HCT116 (cell line): ENCODE results near the gene MAP2K5. TPM values are rescaled to one million over a fixed set of nuclear protein-coding genes. Genes with fewer than 3 reads are reported as not detected.
"Not testable (repeated sequence)": the region's sequence is repeated elsewhere in the genome, so short reads cannot be mapped to it uniquely, and the experiment has no call there.

Experiments used
- ATAC-seq: fragments of 200-7000 bp; cut with Tn5 transposase; 2 replicates; pipeline ENCODE4 v1.9.1; 2020; ENCODE audit warnings: mild to moderate bottlenecking, moderate library complexity
- BruUV-seq: library from RNA; stranded (reverse); fragments of 400-500 nt; replicated peaks from 2 replicates; lab custom pipeline; 2021; lab: Mats Ljungman, UMichigan
- CTCF ChIA-PET: fragments of 300-600 bp; sonication (Branson Sonifier 250); formaldehyde crosslinking; loops from one replicate; lab custom pipeline; 2021; ENCODE audit warnings: antibody characterized with exemption; lab: Charles Lee
- POLR2A ChIA-PET: fragments of 300-600, 350-600 bp; sonication (Branson Sonifier 250); formaldehyde crosslinking; loops from one replicate; lab custom pipeline; 2021; ENCODE audit warnings: antibody characterized with exemption; lab: Charles Lee
- RAD21 ChIA-PET, 2 experiments: fragments of 300-600 bp; sonication (Branson Sonifier 250); formaldehyde crosslinking; loops; one replicate each; lab custom pipeline; 2023; ENCODE audit warnings: low total read pairs in 2 of 2; ENCODE audit not compliant: uncharacterized antibody in 2 of 2, unreplicated experiment in 2 of 2, low non-redundant PET in 1 of 2; lab: Charles Lee
- DNase-seq: peaks from one replicate; pipeline ENCODE4 v3.0.0-alpha.2; 2010; ENCODE audit warnings: low read depth, low spot score
- H2AFZ ChIP-seq: fragments of 200-600 bp; shearing (Covaris generic), sonication (generic); 2 replicates; pipeline ENCODE4 v1.6.1; 2017; ENCODE audit warnings: low read depth, mixed run types, mixed read lengths, antibody characterized with exemption, low read length; ENCODE audit not compliant: poor library complexity, severe bottlenecking
- H3K27ac ChIP-seq: 2 replicates; pipeline ENCODE4 v1.5.1; 2012; ENCODE audit warnings: low read depth, low read length
- H3K27me3 ChIP-seq: fragments of 200-600 bp; sonication (generic); 2 replicates; pipeline ENCODE4 v1.6.1; 2016; ENCODE audit warnings: mixed run types, low read length, mixed read lengths; ENCODE audit not compliant: insufficient read depth
- H3K36me3 ChIP-seq, 2 experiments: fragments of 200-500 bp in 1 of 2; fragments of 200-600 bp in 1 of 2; sonication (Bioruptor generic) in 1 of 2; sonication (generic) in 1 of 2; 2 replicates each; pipeline versions ENCODE4 v1.5.1 to v1.6.1; 2014 to 2016; ENCODE audit warnings: low read length in 2 of 2, inconsistent platforms in 1 of 2, mixed read lengths in 1 of 2, mixed run types in 1 of 2; ENCODE audit not compliant: insufficient read depth in 2 of 2, control insufficient read depth in 1 of 2
- H3K4me1 ChIP-seq, 2 experiments: fragments of 200-600 bp in 1 of 2; sonication (generic) in 1 of 2; 2 replicates each; pipeline versions ENCODE4 v1.5.1 to v1.6.1; 2012 to 2017; ENCODE audit warnings: low read length in 2 of 2, inconsistent platforms in 1 of 2, mild to moderate bottlenecking in 1 of 2, mixed read lengths in 1 of 2, mixed run types in 1 of 2, moderate library complexity in 1 of 2; ENCODE audit not compliant: insufficient read depth in 2 of 2, control insufficient read depth in 1 of 2
- H3K4me2 ChIP-seq: fragments of 200-600 bp; sonication (generic); 2 replicates; pipeline ENCODE4 v1.6.1; 2017; ENCODE audit warnings: mixed run types, low read length, mixed read lengths
- H3K4me3 ChIP-seq, 2 experiments: fragments of 200-600 bp in 1 of 2; sonication (generic) in 1 of 2; replicated peaks in 1 of 2; 2 replicates each; pipeline ENCODE4 v1.5.1; 2011 to 2016; ENCODE audit warnings: low read length in 2 of 2, control low read depth in 1 of 2, low read depth in 1 of 2, mild to moderate bottlenecking in 1 of 2, mixed read lengths in 1 of 2, mixed run types in 1 of 2
- H3K79me2 ChIP-seq: fragments of 200-600 bp; sonication (generic); 2 replicates; pipeline ENCODE4 v1.6.1; 2017; ENCODE audit warnings: mild to moderate bottlenecking, mixed run types, low read length, moderate library complexity, mixed read lengths; ENCODE audit not compliant: insufficient read depth
- H3K9ac ChIP-seq: fragments of 200-600 bp; sonication (generic); 2 replicates; pipeline ENCODE4 v1.6.1; 2016; ENCODE audit warnings: low read length, mixed read lengths
- H3K9me2 ChIP-seq: fragments of 200-600 bp; sonication (generic), shearing (Covaris generic); 2 replicates; pipeline ENCODE4 v1.6.1; 2017; ENCODE audit warnings: mixed run types, mild to moderate bottlenecking, moderate library complexity; ENCODE audit not compliant: insufficient read depth
- H3K9me3 ChIP-seq, 2 experiments: fragments of 200-500 bp in 1 of 2; fragments of 200-600 bp in 1 of 2; sonication (Bioruptor generic) in 1 of 2; sonication (generic) in 1 of 2; 2 replicates each; pipeline ENCODE4 v1.6.1; 2014 to 2017; ENCODE audit warnings: low read length in 2 of 2, mixed read lengths in 2 of 2, inconsistent platforms in 1 of 2, low read depth in 1 of 2, mild to moderate bottlenecking in 1 of 2, mixed run types in 1 of 2, moderate library complexity in 1 of 2; ENCODE audit not compliant: control insufficient read depth in 1 of 2, insufficient read depth in 1 of 2
- H4K20me1 ChIP-seq: fragments of 200-600 bp; sonication (generic), shearing (Covaris generic); 2 replicates; pipeline ENCODE4 v1.6.1; 2017; ENCODE audit warnings: mixed run types, mild to moderate bottlenecking, moderate library complexity; ENCODE audit not compliant: insufficient read depth
- CBX3 ChIP-seq: IDR thresholded peaks from 2 replicates; pipeline ENCODE4 v1.6.1; 2012; ENCODE audit warnings: low read depth
- SIN3A ChIP-seq: IDR thresholded peaks from 2 replicates; pipeline ENCODE4 v1.6.1; 2012; ENCODE audit warnings: low read depth
- SRF ChIP-seq: IDR thresholded peaks from 2 replicates; pipeline ENCODE4 v1.6.1; 2012; ENCODE audit warnings: low read depth
- TCF7L2 ChIP-seq: IDR thresholded peaks from 2 replicates; pipeline ENCODE4 v1.7.0; 2011; ENCODE audit warnings: borderline replicate concordance, inconsistent platforms; ENCODE audit not compliant: insufficient read depth, insufficient read length; ENCODE audit errors: extremely low read depth
- intact Hi-C: fragments of 100-400 bp; cut with micrococcal nuclease; formaldehyde crosslinking; loops from 2 replicates; pipeline ENCODE4 v1.10.0; 2022
- total RNA-seq: library from RNA; stranded (reverse); gene quantifications from one replicate; pipeline ENCODE4 v1.2.1, GENCODE V29; 2021; ENCODE audit not compliant: unreplicated experiment
- TF ChIP-seq, protein P1 (sequence below): IDR thresholded peaks from 2 replicates; pipeline ENCODE4 v1.6.1; 2011; ENCODE audit warnings: mild to moderate bottlenecking, low read length, moderate library complexity; ENCODE audit not compliant: insufficient replicate concordance; ENCODE audit errors: extremely low read depth

The MAP2K5 gene
- total RNA-seq, 1 experiment from 2014 or later, result 15.6 TPM

DNA sequence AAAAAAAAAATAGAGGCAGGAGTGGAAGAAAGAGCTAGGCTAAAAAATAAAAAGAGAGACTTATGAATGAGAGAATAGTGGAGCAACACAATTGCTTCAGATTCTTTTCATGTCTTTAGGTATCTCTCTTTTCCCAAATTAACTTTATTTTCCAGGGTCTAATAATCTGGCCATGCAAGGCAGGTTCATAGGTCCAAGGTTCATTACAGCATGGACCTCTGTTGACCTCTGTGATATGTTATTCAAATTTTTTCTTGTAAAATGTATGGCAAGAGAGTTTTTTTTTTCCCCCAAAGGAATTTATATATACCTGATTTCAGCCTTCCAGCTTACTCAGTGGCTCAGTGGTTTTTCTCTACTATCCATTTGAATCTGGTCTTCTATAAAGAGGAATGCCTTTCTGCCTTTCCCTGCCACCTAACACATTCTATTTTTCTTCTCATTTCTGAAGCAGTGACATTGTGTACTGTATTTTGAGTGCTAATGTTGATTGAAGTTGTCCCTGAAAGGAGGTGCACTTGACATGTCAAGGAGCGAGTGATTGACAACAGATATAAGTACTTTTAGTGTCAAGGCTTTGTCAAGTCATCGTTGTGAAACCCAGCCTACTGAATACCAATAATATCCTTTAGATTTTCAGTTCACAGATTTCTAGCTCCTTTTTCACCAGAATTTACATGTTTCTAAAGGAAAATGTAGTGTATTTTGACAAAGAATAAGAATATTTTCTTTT, 118.5 kb downstream of the MAP2K5 start (continued):
- TF ChIP-seq, protein P1, sequence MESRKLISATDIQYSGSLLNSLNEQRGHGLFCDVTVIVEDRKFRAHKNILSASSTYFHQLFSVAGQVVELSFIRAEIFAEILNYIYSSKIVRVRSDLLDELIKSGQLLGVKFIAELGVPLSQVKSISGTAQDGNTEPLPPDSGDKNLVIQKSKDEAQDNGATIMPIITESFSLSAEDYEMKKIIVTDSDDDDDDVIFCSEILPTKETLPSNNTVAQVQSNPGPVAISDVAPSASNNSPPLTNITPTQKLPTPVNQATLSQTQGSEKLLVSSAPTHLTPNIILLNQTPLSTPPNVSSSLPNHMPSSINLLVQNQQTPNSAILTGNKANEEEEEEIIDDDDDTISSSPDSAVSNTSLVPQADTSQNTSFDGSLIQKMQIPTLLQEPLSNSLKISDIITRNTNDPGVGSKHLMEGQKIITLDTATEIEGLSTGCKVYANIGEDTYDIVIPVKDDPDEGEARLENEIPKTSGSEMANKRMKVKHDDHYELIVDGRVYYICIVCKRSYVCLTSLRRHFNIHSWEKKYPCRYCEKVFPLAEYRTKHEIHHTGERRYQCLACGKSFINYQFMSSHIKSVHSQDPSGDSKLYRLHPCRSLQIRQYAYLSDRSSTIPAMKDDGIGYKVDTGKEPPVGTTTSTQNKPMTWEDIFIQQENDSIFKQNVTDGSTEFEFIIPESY, result no peak
- TF ChIP-seq TCF7L2 (no peak), SRF (no peak)
- TF ChIP-seq, all 23 proteins: peak for 0

DNA sequence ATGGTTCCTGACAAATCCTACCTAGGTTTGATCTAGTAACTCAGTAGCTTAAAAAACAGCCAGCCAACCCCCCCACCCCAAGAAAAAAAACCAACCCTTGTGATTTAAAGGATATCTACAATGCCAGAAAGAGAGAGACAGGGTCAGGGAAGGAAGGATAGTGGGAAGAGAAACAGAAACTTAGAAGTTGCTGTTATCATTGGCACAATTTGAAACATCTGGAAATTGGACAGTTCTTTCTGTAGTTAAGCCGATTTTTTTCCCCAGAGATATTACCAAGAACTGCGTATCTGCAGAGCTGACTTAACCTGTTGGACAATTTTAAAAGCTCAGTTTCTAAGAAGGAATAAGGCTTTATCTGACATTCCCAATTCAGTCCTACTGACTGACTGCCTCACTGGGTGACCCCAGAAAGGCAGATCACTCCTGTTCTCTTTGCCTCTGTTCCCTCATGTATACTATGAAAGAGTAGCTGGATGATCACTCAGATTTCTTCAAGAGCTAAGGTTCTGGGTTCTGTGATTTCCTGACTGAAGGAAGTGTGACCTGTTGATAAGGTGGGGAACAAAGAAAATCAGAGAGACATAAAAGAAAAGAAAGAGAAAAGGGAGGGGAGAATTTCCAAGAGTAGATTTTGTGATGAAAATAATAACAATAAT, 128.3 kb downstream of the MAP2K5 start:
- no TSS peak for BruUV-seq
- RAD21 ChIA-PET, result no interaction called here
- TF ChIP-seq TCF7L2 (no peak), SRF (no peak), SIN3A (no peak), CBX3 (no peak)

DNA sequence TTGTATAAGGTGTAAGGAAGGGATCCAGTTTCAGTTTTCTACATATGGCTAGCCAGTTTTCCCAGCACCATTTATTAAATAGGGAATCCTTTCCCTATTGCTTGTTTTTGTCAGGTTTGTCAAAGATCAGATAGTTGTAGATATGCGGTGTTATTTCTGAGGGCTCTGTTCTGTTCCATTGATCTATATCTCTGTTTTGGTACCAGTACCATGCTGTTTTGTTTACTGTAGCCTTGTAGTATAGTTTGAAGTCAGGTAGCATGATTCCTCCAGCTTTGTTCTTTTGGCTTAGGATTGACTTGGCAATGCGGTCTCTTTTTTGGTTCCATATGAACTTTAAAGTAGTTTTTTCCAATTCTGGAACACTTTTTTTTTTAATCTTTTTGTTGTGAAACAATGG, 130.3 kb downstream of the MAP2K5 start:
- CTCF ChIA-PET, H3K9ac ChIP-seq, H3K36me3 ChIP-seq, H3K9me3 ChIP-seq, POLR2A ChIA-PET, H3K9me2 ChIP-seq, H4K20me1 ChIP-seq, intact Hi-C loops, H2AFZ ChIP-seq, ATAC-seq, H3K79me2 ChIP-seq, H3K4me3 ChIP-seq, DNase-seq, BruUV-seq, H3K4me1 ChIP-seq, RAD21 ChIA-PET, H3K27ac ChIP-seq, H3K4me2 ChIP-seq, H3K27me3 ChIP-seq: not testable (repeated sequence)

More for the DNA sequence above, 128.3 kb downstream of the MAP2K5 start:
- no peaks in the 10 kb centered on the region for H4K20me1 ChIP-seq
- H3K9ac ChIP-seq, result no peak overlapping the region
- ChIA-PET POLR2A (no interaction called here), CTCF (no interaction called here)
- intact Hi-C loops, result no loop called here
- no peaks in the 10 kb centered on the region for H3K79me2 ChIP-seq
- 0 out of 4 replicates have a peak, but pooled peaks cover 0 to 3% of the 10 kb centered on the region in 2 experiments for H3K9me3 ChIP-seq
- DNase-seq (no peak), ATAC-seq (no peak)
- H3K27me3 ChIP-seq, result no peaks in the 10 kb centered on the region
- H3K27ac ChIP-seq, result no peak overlapping the region
- no peaks in the 10 kb centered on the region for H3K4me1 ChIP-seq
- no peak overlapping the region for H3K4me2 ChIP-seq
- H3K9me2 ChIP-seq, result no peaks in the 10 kb centered on the region
- no peak overlapping the region for H2AFZ ChIP-seq
- H3K4me3 ChIP-seq, result no peak overlapping the region
- H3K36me3 ChIP-seq, result no peaks in the 10 kb centered on the region
